Fibroblast of skin of abdomen (primary cell): Measurements from ENCODE around the gene COL4A4. TPM values are rescaled to one million over a fixed set of nuclear protein-coding genes. Genes with fewer than 3 reads are reported as not detected.
"Not testable (repeated sequence)": the region's sequence is repeated elsewhere in the genome, so short reads cannot be mapped to it uniquely, and the experiment has no call there.

ENCODE experiments used
- DNase-seq: peaks from one replicate; pipeline ENCODE4 v3.0.0-alpha.2; 2013
- polyA plus RNA-seq, 2 experiments: library from polyadenylated mRNA; unstranded; fragments of 120-200 nt; gene quantifications; one replicate each; pipeline ENCODE4 v1.2.1, GENCODE V29; 2013; ENCODE audit not compliant: insufficient read length in 2 of 2

The COL4A4 gene
- polyA plus RNA-seq (2013, experiment 1 of 2; ENCODE audit: insufficient read length): 0.04 TPM
- 0.04 TPM for polyA plus RNA-seq (2013, experiment 2 of 2; ENCODE audit: insufficient read length)

DNA sequence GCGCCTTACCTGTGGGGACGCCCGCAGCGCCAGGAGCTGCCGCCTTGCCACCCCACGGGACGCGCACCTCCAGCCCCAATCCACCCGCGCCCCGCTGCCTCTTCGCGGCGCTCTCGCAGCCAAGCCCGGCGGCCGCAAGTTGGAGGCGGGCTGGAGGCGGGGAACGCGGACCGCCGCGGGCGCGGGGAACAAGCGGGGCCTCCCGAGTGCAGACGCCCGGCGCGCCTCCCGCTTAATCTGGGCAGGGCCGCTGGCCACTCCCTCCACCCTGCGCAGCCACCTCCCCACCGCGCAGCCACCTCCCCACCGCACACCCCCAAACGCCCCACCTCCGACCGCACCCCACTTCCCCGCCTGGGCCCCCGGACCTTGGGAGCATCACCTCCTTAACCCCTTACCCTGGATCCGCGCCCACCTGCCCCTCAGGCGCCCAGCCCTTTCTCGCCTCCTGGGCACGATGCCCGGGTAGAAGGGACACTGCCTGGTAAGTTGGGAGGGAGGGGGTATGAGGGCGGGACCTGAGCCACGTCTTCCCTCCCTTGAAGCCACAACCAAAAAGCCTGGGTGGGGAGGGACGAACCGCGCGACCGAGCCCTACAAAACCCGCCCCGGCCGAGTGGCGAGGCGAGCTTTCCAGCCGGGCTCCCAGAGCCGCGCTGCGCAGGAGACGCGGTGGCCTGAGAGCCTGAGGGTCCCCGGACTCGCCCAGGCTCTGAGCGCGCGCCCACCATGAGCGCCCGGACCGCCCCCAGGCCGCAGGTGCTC, at the start of gene COL4A4, which contains the start of gene COL4A3:
Gene COL4A4, minus strand, starts transcription at position 208 of the 765 bp plus-strand sequence. CDS start 16,722 bp downstream, outside the sequence.
Gene COL4A3, plus strand, starts transcription at position 627 of the 765 bp plus-strand sequence. Its CDS starts 103 bp downstream, at position 730.
- DNase-seq: no peak

DNA sequence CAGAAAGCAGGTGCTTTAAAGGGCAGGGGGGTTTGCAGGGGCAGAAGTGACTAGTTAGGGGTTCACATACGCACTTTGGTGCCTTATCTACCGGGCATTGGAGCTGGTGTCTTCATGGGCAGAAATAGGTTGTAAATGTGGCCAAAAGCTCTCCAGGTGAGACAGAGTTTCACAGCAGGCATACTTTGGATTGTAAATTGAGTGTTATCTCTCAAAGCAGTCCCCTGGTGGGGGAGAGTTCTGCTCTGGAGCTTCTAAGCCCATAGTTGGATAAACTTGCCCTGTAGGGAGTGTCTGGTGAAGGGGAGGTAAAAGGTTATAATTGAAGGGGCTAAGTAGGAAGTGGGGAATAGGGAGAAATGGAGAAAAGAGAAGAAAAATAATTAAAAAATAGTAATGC, 43.6 kb upstream of the COL4A4 start:
- no peak for DNase-seq

DNA sequence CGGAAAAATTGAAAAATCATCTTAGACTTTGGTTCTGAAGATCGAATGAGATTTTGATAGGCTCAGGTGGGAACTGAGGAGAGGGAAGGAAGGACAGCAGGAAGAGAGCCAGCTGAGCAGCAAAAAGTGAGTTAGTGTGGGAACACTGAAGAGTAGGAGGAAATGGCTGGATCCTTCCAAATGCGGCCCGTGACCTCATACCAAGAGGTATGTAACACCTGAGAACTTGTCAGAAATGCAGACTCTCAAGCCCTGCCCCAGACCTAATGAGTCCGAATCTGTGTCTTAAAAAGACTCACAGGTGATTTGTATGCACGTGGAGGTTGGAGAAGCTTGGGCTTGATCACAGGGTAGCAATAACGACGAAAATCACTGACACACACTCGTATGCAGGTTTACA, 42.4 kb upstream of the COL4A4 start:
- DNase-seq: no peak

DNA sequence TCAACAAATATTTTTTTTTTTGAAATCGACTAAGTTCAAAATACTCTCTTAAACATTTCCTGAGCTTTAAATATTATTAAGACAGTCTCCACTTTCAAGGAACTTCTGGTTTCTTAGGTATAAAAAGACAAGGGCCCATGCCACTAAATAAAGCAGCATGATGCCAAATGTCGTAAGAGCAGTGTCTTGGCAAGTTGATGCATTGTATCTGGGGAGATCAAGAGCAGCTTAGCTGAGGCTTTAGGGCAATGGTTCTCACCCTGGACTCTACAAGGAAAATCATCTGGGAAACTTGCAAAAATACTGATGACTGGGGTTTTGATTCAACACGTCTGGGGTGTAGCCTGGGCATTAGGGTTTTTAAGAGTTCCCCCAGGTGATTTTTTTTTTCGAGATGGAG, 41.7 kb upstream of the COL4A4 start:
- no peak for DNase-seq

DNA sequence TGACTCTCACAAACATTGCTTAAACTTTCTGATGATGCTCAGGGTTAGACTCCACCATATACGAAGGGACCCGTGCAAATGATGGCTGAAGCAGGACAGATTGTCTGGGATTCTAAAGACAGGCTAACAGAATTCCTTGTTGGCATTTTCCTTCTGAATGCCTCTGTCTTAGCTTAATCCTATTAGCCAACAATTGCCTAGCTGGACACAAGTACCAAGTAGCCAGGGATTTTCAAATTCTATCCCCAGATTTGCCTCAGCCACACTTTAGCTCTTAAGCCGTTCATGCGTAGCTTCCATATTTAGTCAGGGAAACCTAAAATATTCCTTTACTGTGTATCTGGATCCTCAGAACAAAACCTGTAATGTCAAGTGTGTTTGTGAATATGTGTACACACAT, 40.4 kb upstream of the COL4A4 start:
- DNase-seq: no peak

DNA sequence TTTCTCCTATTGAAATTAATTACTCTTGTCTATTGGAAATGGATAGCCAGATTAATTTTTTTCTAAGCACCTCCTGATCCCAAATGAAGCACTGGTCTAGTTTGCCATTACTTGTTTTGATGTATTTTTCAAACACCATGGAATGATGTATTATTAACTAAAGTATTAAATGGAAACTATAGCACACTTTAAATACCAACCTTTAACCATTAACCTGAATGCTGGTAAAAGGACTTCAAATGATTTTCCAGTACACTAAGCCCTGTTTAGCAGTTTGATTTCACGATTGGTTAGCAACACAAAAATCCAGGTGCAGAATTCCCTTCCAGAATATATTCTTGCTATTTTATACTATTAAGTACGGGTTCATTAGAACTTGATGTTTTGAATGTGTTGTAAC, 37.8 kb upstream of the COL4A4 start:
- no peak for DNase-seq

- DNase-seq: no peak
These were observed 34.9 kb upstream of the COL4A4 start for GRCh38 chr2:227198866-227199265.

DNA sequence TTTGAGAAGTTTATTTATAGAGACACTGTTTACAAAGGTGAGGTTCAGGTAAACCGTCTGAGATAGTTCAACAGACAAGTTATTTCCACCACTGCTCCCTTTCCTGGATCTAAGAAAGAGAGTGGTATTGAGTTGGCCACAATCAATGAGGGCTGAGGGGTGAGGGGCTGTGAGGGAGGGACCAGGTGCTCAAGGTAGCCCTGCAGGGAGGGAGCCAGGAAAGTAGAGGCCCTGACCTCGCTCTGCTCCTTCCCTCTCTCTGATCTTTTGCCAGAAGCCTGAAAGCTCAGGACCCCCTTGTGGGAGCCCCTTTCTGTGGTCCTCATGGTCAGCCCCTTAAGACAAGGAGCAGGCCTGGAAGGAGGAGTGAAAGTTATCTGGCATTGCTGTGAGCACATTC, 30.2 kb upstream of the COL4A4 start:
- no peak for DNase-seq

- no peak for DNase-seq
These were observed 28.5 kb upstream of the COL4A4 start for GRCh38 chr2:227192491-227192890.

DNA sequence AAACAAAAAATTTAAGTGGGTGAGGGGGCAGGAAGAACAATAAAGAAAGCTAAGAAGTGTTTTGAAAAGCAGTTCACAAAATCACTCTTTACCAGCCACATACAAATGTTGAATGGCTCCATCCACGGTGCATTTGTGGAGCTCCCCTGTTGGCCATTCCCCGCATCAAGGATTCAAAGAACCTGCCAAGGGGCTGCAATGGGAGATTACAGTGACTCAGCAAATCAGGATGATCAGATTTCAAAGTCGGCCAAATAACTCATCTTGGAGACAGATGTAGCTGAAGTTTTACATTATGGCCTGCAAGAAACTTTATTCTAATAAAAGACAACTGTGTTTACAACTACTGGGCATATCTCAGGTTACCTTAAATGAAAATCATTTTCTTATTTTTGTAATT, 27.4 kb upstream of the COL4A4 start:
- peak; percentile 46 for DNase-seq

DNA sequence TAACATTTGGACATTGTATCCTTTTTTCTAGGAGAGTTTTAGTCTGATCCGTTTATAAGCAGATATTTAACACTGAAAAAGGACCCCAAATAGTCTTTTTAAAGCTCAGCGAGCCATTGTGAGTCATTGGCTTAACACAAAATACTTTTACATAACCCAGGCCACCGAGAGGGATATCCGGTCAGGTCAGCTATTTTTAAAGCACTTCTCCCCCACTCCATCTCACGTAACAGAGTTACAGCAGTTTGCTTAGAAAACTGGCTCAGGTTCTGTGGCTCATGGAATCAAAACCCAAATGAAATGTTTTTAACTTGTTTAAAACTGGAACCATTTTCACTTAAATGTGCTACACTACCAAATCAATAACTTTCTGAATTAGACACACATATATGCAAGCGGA, 24.3 kb upstream of the COL4A4 start:
- DNase-seq: peak; percentile 36

GRCh38 chr2:227186751-227187150, 22.7 kb upstream of the COL4A4 start:
- no peak for DNase-seq

- DNase-seq: no peak
These were observed 21.7 kb upstream of the COL4A4 start for GRCh38 chr2:227185615-227186232.

GRCh38 chr2:227183657-227184367, 19.8 kb upstream of the COL4A4 start:
- no peak for DNase-seq

DNA sequence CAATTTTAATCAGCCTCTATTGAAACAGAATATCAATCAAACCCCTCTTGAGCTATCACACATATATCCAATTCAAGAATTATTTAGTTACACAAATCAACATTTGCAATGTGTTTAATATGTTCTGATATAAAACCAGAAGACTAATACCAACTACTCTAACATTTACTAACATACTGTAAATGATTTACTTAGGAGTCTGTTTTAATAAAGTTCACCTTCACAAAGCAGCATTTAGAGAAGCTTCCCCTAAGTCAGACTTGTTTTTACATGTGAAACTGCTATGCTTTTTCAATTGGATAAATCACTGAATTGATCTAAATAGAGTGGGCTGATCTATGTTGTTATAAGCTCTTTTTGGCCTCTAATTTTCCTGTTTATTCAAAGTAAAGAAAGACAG, 18.8 kb upstream of the COL4A4 start:
- DNase-seq: no peak

- DNase-seq: no peak
These were observed 16.8 kb upstream of the COL4A4 start for GRCh38 chr2:227180770-227181169.

DNA sequence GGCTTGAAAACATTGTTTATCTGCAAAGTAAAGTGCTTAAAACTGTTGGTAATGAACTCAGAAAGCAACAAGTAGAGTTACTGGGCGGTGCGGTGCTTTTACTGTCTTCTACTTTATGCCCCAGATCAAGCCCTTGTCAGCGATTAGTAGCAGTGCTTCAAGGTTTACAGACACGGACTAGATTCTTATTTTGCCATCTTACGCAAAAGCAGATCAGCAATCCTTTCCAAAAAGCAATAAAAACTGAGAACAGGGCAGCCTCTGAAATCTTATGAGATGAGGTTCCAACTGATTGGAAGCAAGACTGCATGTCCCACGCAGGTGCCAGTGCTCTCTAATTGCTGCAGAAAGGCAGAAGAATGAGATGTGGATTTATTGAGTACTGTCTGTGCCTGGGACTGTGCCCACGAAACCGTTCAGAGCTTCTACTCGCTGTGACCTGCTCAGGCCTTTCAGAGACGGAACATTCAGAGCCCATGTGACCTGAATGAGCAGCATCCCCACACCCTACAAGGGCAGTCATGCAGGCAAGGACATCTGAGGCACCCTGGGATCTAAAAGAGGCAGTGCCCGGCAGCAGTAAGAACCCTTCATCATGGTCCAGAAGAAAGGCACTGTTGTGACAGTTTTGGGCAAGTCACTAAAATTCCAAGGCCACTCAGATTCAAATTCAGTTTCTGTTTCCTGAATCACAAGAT, 16.1 kb upstream of the COL4A4 start:
- no peak for DNase-seq

DNA sequence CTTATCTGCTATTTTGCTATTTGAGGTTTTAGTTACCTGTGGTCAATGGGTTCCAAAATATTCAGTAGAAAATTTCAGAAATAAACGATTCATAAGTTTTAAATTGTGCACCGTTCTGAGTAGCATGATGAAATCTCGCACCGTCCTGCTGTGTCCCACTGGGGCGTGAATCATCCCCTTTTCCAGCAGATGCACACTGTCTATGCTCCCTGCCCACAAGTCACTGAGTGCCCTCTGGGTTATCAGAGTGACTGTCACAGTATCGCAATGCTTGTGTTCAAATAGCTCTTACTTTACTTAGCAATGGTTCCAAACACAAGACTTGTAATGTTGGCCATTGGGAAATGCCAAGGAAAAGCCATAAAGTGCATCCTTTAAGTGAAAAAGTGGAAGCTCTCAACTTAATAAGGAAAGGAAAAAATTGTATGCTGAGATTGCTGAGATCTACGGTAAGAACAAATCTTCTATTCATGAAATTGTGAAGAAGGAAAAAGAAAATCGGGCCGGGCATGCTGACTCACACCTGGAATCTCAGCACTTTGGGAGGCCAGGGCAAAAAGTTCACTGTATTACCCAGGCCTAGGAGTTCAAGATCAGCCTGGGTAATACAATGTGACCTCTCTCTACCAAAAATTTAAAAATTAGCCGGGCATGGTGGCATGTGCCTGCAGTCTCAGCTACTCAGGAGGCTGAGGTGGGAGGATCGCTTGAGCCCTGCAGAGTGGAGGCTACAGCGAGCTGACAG, 13.8 kb upstream of the COL4A4 start:
- DNase-seq: no peak

DNA sequence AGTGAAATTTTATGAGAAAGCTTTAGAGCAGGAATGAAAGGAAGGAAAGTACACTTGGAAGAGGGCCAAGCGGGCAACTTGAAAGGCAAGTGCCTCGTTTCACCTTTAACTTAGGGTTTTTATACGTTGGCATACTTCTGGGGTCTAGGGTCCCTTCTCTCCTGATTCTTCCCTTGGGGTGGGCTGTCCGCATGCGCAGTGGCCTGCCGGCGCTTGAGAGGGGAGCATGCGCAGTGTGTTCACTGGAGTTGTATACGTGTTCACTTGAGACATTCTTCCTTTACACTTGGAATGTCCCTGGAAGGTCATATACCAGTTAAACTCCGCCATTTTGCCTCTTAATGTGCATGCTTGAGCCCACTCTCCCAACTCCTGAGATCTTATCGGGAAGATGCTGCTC, 7.8 kb upstream of the COL4A4 start:
- not testable (repeated sequence) for DNase-seq

DNA sequence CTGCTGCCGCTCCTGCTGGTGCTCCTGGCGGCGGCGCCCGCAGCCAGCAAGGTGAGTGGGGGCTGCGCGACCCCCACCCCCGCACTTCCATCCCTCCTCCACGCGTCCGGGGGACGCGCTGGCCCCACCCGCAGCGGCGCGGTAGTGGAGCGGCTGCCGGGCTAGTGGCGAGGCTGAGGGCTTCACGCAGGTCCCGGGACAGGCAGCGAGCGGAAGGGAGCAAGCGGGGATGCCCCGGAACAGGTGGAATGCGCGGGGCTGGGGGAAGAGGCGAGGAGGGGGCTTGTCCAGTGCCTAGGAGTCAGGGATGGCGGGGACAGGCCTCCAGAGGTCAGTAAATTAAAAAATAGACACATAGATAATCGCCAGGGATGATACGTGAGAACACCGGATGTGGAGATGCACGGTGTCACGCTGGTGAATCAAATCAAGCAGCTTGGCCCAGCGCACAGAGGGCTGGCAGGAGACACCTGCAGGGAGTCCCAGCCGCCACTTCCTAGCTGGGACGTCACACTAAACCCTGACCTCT, 822 bp upstream of the COL4A4 start:
- DNase-seq: no peak

- no peak for DNase-seq
These were observed 464 bp downstream of the COL4A4 start for GRCh38 chr2:227163485-227163997.

DNA sequence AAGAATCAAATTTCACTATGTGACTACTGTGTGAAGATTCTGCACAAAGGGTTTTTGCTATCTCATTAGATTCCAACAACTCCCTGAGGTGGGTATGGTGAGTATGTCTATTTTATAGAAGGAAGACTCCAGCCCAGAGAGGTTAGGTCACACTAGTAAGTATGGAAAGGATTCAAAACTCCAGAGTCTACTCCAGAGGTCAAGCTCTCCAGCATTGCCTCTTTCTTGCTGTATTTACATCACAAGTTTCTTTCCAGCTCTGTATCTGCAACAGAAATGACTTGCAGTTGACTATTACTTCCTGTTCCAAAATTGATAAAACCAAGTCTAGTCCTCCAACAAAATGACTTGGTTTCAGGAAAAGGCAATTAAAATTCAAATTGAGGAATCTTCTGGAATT, 2.1 kb downstream of the COL4A4 start:
- DNase-seq: no peak
